HG02623 (cell line): ENCODE data around the gene KIFAP3.

Source experiments
- ATAC-seq: cut with Tn5 transposase; IDR thresholded peaks from one replicate; pipeline ENCODE4 v1.9.1; 2021; ENCODE audit warnings: moderate library complexity; ENCODE audit not compliant: unreplicated experiment

The KIFAP3 gene

DNA sequence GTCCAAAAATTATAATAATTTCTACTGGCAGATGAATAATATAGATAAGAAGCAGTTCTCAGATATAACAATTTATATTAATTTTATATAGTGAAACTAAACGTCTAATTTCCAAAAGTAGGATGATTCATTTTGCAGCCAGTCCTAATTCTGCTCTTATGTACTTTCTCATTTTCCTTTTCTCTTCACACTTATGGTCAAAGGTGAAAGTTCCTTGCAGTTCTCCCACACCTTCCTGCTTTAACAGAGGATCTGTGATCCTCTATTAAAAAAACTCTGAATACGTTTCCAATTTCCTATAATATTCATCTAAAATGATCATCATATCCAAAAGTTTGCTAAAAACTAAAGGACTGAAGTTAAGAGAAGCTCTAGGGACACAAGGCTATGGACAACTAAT lies 78.5 kb downstream of the KIFAP3 start:
- no peak for ATAC-seq

DNA sequence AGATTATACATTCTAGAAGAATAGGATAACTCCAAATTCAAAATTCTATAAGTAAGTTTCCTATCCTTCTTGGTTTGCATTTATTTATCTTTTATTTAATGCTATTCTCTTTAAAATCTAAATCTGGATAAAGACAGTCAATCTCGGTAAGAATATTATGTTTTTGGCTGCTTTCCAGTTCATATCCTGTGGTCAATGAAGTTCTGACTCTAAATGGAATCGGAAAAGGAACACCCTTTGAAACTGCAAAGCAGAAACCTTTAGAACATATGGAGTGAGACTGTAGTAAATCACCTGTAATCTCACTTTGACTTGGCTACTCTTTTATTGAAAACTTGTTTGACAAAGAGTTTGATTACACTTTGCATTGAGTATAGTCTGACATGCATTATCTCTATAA lies 85.2 kb downstream of the KIFAP3 start:
- no peak for ATAC-seq

DNA sequence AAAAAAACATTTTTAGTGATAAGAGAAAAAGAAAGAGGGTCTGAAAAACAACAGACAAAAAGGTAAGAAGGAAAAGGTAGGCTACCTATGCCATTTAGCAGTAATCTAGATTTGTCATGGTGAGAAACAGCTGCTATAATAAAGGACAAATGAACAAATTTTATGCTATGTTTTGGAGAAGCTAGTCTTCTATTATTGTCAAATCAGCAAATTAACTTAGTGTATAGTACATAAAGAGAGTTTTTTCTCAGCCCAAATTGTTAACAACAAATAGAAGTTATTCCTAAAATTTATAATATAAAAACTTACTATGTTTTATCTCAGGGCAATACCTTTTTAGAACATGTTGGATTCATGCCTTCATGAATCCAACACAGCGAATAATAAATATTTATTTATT lies 88.7 kb downstream of the KIFAP3 start:
- ATAC-seq: no peak

DNA sequence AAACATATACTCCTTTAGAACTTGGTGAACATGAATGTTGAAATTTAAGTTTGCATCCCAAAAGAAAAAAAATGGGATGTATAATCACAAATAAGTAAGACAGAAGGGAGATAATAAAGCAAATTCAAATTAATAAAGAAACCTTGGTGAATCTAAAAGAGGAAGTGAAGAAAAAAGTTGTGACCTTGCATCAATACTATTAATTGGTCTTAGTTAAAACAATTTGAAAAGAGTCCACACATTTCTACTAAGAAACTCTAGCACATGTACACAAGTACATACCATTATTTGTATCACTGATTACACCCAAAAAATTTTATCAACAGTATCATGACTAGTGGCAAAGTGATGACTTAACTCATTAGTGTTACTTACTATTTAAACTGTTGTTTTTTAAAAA lies 100.4 kb downstream of the KIFAP3 start:
- no peak for ATAC-seq

DNA sequence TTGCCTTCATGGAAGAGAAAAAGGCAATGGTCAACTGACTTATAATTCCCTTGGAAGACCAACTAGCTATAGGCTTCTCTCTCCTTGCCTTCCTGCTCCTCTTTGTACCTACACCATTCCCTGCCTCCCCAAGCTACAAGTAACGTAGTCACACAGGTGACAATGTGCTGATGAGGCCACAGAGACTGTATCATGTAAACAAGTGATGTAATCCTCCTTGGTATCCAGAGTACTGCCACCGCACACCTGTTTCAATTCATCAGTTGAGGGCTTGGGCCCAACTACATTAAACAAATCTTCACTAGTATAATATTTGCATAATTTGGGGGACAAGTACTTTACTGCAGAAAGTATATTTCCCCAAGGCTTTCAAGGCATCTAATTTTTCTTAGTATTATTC lies 104.4 kb downstream of the KIFAP3 start:
- ATAC-seq: no peak

DNA sequence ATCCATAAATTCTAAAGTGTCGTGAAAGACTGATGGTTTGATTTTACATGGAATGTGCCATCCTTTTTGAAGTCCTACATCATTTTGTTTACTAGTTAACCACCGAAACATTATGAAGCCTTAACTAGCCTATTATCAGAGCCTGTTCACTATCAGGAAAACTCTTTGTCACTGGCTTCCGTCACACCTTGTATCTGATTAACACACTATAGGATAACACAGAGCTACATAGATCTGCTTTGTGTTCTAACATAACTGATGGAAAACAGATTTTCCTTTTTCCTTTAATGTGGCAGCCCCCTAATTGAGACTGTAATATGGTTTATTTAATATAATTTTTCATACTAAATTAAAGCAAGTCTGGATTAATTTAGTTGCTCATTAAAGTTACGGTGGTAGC lies 106.3 kb downstream of the KIFAP3 start:
- no peak for ATAC-seq

DNA sequence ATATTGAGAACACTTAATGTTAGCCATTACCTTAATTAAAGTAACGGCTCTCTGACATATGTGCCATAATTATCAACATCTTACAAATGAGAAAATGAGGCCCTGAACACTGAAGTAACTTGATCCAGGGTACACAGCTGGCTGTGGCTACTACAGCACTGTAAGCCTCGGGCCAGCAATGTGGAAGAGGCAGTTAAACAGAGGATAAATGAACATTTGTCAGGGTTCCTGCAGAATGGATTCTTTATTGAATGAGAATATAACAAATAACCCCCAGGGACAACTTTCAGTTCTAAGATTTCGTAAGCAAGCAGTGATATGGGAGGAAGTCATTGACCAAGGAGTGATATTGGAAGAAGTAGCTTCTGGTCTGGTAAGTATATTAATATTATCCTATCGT lies 110.3 kb downstream of the KIFAP3 start:
- ATAC-seq: no peak

DNA sequence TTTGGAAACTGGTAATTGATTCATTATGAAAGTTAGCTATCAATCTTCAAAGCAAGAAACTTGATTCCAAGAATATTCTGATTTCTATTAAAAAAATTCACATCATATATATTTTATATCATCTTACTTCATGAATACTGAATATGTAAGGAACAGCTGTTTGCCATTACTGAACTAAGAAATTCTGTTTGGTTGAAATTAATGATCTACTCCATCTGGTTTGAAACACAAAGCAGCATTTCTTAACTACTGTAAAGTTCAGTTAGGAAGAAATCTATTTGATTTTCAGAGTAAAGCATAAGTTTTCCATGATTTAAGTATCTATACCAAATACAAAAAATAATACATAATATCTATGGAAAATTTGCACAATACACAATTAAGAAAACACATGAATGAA lies 114.8 kb downstream of the KIFAP3 start:
- no peak for ATAC-seq

DNA sequence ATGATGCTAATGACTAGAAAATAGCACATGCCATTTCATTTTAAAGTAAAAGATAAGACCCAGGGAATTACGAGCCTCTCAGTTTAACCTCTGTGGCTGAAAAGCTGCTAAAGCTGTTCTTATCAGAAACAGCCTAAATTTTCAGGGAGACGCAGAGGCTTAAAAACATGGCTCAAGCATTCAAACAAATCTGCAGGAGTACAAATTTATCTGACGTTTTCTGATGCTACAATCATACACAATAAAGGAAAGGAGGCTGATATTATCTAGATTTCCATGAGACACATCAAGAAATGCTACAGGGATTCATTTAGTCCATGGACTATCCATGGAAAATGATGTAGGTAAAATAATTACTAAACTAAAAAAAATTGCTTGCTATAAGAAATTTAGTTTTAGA lies 115.5 kb downstream of the KIFAP3 start:
- no peak for ATAC-seq

DNA sequence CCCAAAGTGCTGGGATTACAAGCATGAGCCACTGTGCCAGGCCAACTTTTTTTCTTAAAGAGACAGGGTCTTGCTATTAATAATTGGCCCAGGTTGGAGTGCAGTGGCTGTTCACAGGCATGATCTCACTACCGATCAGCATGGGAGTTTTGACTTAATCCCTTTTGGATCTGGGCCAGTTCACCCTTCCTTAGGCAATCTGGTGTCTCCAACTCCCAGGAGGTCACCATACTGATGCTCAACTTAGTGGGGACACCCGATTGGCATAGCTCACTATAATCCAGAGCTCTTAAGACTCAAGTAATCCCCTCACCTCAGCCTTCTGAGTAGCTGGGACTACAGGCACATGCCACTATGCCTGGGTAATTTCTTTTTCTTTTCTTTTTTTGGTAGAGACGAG lies 116.6 kb downstream of the KIFAP3 start:
- no peak for ATAC-seq

DNA sequence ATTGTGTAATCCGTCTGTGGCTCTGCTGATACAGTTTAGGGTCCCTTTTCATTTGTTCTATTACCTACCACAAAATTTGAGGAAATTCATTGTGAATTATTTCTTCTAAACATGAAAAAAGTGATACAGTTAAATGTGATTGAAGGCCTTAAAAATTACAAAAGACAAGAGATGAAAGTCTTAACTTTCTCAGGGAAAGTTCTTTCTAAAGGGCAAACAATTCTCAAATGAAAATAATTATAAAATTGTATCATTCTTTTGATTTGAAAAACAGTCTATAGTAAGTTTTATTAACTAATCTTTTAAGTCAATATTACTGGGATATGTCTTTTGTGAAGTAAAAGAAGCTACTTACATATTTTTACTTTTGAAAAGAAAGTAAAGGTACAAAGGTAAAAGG lies 123.4 kb downstream of the KIFAP3 start:
- no peak for ATAC-seq

DNA sequence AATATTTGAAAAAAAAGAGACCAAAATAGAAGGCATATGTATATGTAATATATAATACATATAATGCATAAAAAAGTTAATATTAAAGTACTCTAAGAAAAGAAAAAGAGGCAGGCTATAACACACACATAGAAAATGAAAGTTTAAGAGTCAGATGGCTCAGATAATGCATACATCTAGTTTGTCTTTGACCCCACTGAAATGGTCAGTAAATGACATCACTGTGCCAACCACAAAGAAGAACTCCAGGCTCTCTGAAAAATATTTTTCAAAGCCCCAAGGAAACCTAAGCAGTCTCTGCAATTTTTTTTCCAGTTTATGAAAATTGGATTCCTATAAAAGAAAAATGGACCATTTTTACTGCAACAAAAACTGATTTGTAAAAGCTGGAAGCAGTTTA lies 125.4 kb downstream of the KIFAP3 start:
- no peak for ATAC-seq

DNA sequence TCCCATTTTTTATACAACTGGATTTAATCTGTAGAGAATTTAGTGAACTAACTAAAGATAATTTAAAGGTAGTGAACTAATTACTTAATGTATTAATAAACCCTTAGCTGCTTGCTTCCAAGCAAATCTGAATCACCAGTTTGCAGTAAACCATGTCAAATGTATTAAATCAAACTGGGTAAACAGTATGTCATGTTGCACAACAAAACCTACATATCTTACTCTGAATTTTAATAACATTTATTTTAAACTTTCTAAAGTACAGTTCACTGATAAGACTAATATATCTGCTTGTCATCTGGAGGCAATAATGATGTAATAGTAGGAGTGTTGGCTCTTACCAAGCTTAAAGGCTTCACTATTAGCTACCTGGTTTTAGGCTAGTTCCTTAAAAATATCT lies 128.3 kb downstream of the KIFAP3 start:
- no peak for ATAC-seq

DNA sequence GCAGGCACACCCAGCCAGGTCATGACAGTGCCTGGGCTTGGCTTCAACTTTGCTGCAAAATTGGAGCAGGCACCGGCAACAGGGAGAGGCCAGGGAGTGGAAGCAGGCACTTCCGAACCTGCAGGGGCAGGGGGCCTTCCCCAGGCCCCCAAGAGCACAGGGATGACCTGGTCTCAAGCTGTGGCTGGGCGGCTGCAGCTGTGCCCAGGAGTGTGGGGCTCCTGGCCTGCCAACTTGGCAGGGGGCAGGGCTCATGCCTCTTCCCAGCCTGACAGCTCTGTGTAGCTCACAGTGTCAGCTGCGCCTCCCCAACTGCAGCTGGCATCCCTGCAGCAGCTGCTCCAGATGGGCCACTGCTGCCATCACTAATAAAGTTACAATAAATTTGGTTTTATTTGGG lies 129.3 kb downstream of the KIFAP3 start:
- no peak for ATAC-seq

DNA sequence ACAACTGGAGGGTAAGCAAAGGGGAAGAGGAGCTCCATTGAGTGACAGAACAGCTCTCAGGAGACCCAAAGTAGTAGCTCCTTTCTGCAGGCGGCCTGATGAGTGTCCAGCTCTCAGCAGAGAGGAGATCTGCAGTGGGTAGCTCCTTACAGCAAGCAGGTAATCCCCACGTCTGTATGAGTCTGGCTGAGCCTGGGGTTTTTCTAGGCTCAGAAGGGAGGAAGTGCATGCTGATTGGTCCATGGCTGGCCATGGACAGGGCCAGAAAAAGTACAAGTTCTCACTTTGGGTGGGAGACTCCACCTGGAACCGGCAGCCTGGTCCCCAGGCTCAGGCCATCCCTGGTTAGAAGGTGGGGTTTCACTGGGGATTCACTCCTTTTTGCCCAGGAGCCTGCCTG lies 129.9 kb downstream of the KIFAP3 start:
- ATAC-seq: no peak

DNA sequence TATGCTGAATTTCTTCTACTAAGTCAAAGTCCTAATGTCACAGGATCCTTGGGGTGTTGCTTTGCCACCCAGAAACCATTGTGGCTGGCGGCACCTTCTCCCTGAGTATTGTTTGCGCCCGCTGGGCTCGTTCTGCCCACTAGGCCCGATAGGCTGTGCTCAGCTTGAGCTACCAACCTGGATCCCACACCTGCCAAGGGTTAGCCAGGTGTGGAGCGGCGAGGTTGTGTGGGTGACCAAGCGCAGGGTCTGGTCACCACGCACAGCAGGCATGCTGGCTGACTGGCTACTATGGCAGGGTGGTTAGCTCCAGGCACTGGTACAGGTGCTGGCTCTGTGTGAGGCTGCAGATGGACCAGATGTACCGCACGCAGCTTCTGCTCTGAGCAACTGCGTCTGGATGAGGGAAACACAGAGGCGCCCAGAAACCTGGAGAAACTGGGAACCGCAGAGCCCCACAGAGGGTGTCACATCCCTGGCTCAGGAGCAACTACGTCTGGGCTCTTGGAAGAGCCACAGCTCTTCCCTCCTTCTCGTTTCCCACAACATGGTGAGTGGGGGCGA lies 130.4 kb downstream of the KIFAP3 start:
- ATAC-seq: no peak

DNA sequence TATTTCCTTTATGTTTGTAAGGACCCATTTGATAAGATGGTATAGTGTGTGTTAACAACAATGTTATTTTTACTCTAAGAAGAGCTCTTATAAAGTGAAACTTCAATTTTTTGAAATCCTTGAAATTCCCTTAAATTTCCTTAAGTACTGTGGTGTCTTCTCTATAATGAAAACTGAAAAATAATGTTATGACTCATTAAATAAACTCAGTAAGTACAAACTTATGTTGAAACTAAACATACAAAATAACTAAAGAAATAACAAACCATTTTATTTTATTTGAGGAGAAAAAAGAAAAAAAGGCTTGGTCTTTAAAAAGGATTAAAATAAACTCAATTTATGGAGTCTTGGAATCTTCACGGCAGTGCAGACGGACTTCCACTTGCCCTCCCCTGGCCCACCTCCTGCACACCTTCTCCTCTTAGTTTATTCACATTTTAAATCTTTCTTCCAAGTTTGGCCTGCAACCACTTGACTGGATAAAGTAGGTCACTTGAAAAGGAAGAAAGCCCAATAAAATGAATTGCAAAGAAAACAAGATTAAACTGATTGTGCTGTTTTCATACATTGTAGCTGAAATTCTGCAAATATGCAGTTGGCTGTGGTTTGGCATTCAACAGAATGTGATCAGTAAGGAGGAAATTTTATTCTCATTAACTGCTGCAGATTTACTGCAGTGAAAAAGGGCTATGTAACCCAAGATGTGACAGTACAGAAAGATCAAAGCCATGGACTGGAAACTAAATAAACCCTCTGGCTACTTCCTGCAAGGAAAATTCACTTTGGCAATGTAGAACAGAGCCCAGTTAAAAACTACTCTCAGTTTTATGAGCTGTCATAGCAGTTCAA lies 132.3 kb downstream of the KIFAP3 start:
- no peak for ATAC-seq

DNA sequence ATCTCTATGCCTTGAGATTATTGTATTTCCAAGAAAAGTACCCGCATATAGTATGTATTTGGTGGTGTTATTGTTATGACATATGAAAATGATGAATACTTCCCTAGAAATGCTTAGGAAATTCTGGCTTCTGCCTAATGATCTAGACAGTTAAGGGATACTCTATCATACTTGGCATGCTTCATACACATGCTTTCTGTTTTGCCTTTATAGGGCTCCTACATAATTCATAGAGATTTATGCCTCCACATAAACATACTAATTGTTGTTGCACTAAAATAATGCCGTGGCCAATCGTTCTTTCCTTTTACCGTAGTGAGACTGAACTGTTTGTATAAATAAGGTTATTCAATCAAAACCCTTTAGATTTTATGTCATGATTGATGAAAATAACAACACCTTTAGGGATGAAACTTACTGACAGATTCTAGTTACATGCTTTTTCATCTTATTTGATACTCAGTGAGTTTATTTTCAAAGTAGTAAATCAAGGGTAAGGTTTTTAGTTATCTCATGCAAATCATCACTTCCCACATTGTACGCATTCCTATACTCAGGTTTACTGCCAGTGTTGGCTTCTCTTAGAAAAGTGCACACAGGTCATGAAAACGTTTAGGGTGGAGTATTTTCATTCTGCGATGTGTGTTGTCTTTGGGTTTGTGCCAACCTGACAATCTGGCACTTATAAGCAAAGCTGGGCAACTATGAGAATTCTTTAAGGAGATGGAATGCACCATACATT lies 140.3 kb downstream of the KIFAP3 start:
- ATAC-seq: no peak

DNA sequence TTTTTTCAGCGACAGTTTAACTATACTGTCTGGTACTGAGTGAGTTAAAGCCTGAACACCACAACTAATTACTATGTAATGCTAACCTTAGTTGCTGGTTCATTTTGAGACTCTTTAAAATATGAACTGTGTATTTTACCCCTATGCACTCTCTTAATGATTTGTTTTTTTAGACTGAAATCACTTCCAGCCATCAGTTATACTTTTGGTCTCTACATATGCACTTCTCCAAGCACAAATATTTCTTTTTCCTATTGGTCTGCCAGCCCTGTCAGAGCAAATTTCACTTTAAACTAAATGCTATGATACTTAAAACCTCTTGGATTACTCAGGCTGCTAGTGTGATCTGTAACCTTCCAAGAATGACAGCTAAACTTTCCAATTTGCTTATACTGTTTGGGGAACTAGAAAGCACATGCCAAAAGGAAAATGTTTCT lies 142.7 kb downstream of the KIFAP3 start:
- ATAC-seq: no peak

DNA sequence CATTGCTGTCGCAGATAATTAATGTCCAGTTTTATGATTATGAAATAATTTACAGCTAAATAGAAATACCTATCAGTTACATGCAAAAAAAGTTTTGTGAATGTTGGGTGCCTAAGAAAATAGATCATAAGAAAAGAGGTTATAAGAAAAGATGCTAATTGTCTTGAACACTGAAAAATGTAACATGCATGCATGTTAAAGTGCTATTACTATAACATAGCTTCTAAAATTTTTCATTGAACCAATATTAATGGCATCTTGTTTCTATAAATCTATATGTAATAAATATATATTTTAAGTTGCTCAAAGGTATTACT lies 145.3 kb downstream of the KIFAP3 start:
- ATAC-seq: no peak

DNA sequence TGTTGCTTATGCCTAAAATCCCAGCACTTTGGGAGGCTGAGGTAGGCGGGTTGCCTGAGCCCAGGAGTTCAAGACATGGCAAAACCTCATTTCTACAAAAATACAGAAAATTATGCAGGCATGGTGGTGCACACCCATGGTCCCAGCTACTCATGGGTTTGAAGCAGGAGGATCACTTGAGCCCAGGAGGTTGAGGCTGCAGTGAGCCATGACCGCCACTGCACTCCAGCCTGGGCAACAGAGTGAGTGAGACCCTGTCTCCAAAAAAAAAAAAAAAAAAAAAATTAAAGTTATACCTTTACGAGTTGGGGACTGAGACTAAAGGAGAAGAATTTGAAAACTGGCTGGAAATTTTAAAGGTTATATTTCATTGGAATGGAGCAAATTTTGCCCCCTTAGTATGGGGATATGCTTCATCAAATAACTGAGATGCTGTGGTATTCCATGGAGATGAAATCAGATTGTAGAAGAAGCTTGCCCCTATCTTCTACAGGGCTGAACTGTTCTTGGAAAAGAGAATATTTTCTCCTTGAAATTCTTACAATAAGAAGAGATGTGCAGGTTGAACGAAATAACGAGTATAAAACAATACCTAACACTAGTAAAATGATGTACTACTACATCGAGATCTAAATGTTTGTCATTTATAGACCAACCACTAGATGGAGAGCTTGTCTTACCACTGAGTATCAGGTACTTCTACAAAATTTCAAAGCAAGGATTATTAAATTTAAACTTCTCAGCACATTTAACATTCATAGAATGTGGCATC lies 145.9 kb downstream of the KIFAP3 start:
- no peak for ATAC-seq
